Measurements from ENCODE around the gene SLC1A7. TPM values are rescaled to one million over a fixed set of nuclear protein-coding genes. Genes with fewer than 3 reads are reported as not detected.

The SLC1A7 gene
- total and polyA plus RNA-seq, 2 of the 13 experiments (the other 11 are each of a cell fraction or from before 2014, with no cell fraction given) = 0.04 to 2.0 TPM

- TF ChIP-seq ZNF609 (CRISPR knock-in tag; IDR thresholded peaks at IDR 0.05; ENCODE audit: borderline replicate concordance) = no peak
- TF ChIP-seq GMEB2 (CRISPR knock-in tag; IDR thresholded peaks at IDR 0.05; ENCODE audit: low read depth) = no peak
- no peak for TF ChIP-seq ZFP36L1 (CRISPR knock-in tag; IDR thresholded peaks at IDR 0.05)
- TF ChIP-seq ZBTB33 (CRISPR knock-in tag; IDR thresholded peaks at IDR 0.05) = peak; percentile 34; the same call in 1 of the 2 replicates
- no peak for TF ChIP-seq ZNF20 (CRISPR knock-in tag; IDR thresholded peaks at IDR 0.05)
- no peak for TF ChIP-seq NFIC (IDR thresholded peaks at IDR 0.05; ENCODE audit: low read length)
- TF ChIP-seq JDP2 (CRISPR knock-in tag; IDR thresholded peaks at IDR 0.05; ENCODE audit: borderline replicate concordance) = no peak
- no peak for TF ChIP-seq HDAC6 (IDR thresholded peaks at IDR 0.05; ENCODE audit: low read depth, low read length)
- TF ChIP-seq FOXC1 (CRISPR knock-in tag; IDR thresholded peaks at IDR 0.05; ENCODE audit: borderline replicate concordance) = no peak
- peak; percentile 85 for TF ChIP-seq CEBPB (IDR thresholded peaks at IDR 0.05; ENCODE audit: borderline replicate concordance, low read depth, low read length)
- TF ChIP-seq GTF3A (CRISPR knock-in tag; conservative IDR thresholded peaks at IDR 0.05) = no peak
- no peak for TF ChIP-seq ZNF124 (CRISPR knock-in tag; IDR thresholded peaks at IDR 0.05)
- peak; percentile 42; the same call in 1 of the 2 replicates for TF ChIP-seq HOXA3 (CRISPR knock-in tag; IDR thresholded peaks at IDR 0.05)
- no peak for TF ChIP-seq ZNF263 (CRISPR knock-in tag; IDR thresholded peaks at IDR 0.05)
- no peak for TF ChIP-seq ADNP (CRISPR knock-in tag; IDR thresholded peaks at IDR 0.05)
- TF ChIP-seq RAD51 (IDR thresholded peaks at IDR 0.05; ENCODE audit: borderline replicate concordance) = no peak
- TF ChIP-seq GFI1 (CRISPR knock-in tag; IDR thresholded peaks at IDR 0.05; ENCODE audit: borderline replicate concordance) = no peak
- no peak for TF ChIP-seq HMGXB3 (CRISPR knock-in tag; IDR thresholded peaks at IDR 0.05; ENCODE audit: borderline replicate concordance)
Observed at GRCh38 chr1:53163291-53163768, 20.9 kb upstream of the SLC1A7 start (continued).

All from HepG2 (cell line).